Kidney (tissue), 14 donors: ENCODE results near the gene TMEM266. TPM values are rescaled to one million over a fixed set of nuclear protein-coding genes. Genes with fewer than 3 reads are reported as not detected.

Experiments
- DNase-seq, 5 donors: peaks; one replicate each; pipeline ENCODE4 v3.0.0-alpha.2; 2013 to 2020
- FAIRE-seq: peaks from 2 replicates; lab custom pipeline; 2012; peaks lifted over from hg19 to GRCh38; lab: Jason Lieb, UNC
- H3K27ac ChIP-seq, 2 donors: one replicate each; pipeline ENCODE4 v1.7.0; 2013; ENCODE audit warnings: low read depth in 2 of 2, low read length in 2 of 2, inconsistent platforms in 1 of 2
- H3K27me3 ChIP-seq: one replicate; pipeline ENCODE4 v1.7.1; 2013; ENCODE audit warnings: low read length, inconsistent platforms; ENCODE audit not compliant: control insufficient read depth, insufficient read depth
- H3K36me3 ChIP-seq, 3 donors: one replicate each; pipeline versions ENCODE4 v1.7.0 to v1.7.1; 2013; ENCODE audit warnings: low read length in 3 of 3, control low read depth in 1 of 3, inconsistent platforms in 1 of 3; ENCODE audit not compliant: insufficient read depth in 3 of 3, control insufficient read depth in 2 of 3
- H3K4me1 ChIP-seq, 3 donors: one replicate each; pipeline versions ENCODE4 v1.7.0 to v1.7.1; 2013; ENCODE audit warnings: low read length in 3 of 3, inconsistent platforms in 1 of 3, low read depth in 1 of 3; ENCODE audit not compliant: control insufficient read depth in 2 of 3, insufficient read depth in 2 of 3
- H3K4me3 ChIP-seq, 3 donors: one replicate each; pipeline versions ENCODE4 v1.7.0 to v1.8.1; 2013; ENCODE audit warnings: low read length in 3 of 3, control low read depth in 1 of 3, inconsistent platforms in 1 of 3
- H3K9ac ChIP-seq, 3 donors: one replicate each; pipeline versions ENCODE4 v1.7.0 to v1.7.1; 2013; ENCODE audit warnings: low read length in 3 of 3, control low read depth in 1 of 3, inconsistent platforms in 1 of 3
- H3K9me3 ChIP-seq, 3 donors: one replicate each; pipeline versions ENCODE4 v1.7.0 to v1.7.1; 2013; ENCODE audit warnings: low read length in 3 of 3, control low read depth in 1 of 3, inconsistent platforms in 1 of 3; ENCODE audit not compliant: control insufficient read depth in 2 of 3, insufficient read depth in 1 of 3
- CTCF ChIP-seq: IDR thresholded peaks from 3 replicates; pipeline ENCODE4 v1.5.1; 2012; ENCODE audit warnings: mild to moderate bottlenecking, moderate library complexity, borderline replicate concordance; ENCODE audit not compliant: insufficient read depth; ENCODE audit errors: extremely low read depth
- intact Hi-C: fragments of 100-400 bp; cut with DNase I; formaldehyde crosslinking; loops from one replicate; pipeline ENCODE4 v1.11.1; 2022
- polyA plus RNA-seq: library from polyadenylated mRNA; stranded (reverse); fragments of 350-450 nt; fragmentation: Illumina TruSeq; extraction: RNeasy Lipid Tissue Mini Kit (QIAGEN cat#74804); gene quantifications from one replicate; pipeline ENCODE4 v1.2.3, GENCODE V29; 2014; ENCODE audit warnings: low read depth, low replicate concordance; ENCODE audit not compliant: insufficient read depth
- total RNA-seq: library from RNA; stranded (reverse); fragmentation: NEBNext Ultra II Directional; extraction: Animal tissue kit (Norgen Biotek cat#: 25700); gene quantifications from one replicate; pipeline ENCODE4 v1.2.1, GENCODE V29; 2021
- donor health status: control.
- donor health status: control.
- donor health status: control.
- donor health status: control.
- donor health status: control.
- donor health status: DM: yes; HTN: yes; CAD: no.
- donor health status: Normal renal cell carcinoma (clear cell type).

The TMEM266 gene
- total and polyA plus RNA-seq, 2 donors from 2014 or later = 0.72 to 3.1 TPM

GRCh38 chr15:76251717-76252116 is 191.9 kb downstream of the TMEM266 start:
- intact Hi-C loops = no loop called here
- Histone ChIP-seq H3K9me3 (no peaks in the 10 kb centered on the region), H3K4me3 (no peak overlapping the region), H3K9ac (no peak overlapping the region), H3K36me3 (peaks cover 0 to 3% (median under 1%) of the 10 kb centered on the region in 3 donors), H3K27me3 (no peaks in the 10 kb centered on the region), H3K27ac (no peak overlapping the region), H3K4me1 (no peaks in the 10 kb centered on the region)
- no peak for FAIRE-seq
- DNase-seq = no peak
- no peak for TF ChIP-seq CTCF

GRCh38 chr15:76252249-76252648 is 192.5 kb downstream of the TMEM266 start:
- Histone ChIP-seq H3K9ac (no peak overlapping the region), H3K27ac (no peak overlapping the region), H3K36me3 (peaks cover 0 to 3% (median 2%) of the 10 kb centered on the region in 3 donors), H3K27me3 (no peaks in the 10 kb centered on the region), H3K4me1 (no peaks in the 10 kb centered on the region), H3K4me3 (no peak overlapping the region), H3K9me3 (no peaks in the 10 kb centered on the region)
- no peak for FAIRE-seq
- DNase-seq = no peak
- intact Hi-C loops = no loop called here
- no peak for TF ChIP-seq CTCF

- H3K27me3 ChIP-seq = no peaks in the 10 kb centered on the region
- no peak overlapping the region for H3K27ac ChIP-seq
- no peak for FAIRE-seq
- H3K4me1 ChIP-seq = no peaks in the 10 kb centered on the region
- no peak overlapping the region for H3K4me3 ChIP-seq
- no peak overlapping the region for H3K9ac ChIP-seq
- DNase-seq = no peak
- H3K9me3 ChIP-seq = no peaks in the 10 kb centered on the region
- H3K36me3 ChIP-seq = peaks cover 0 to 3% (median 2%) of the 10 kb centered on the region in 3 donors
- TF ChIP-seq CTCF = no peak
- intact Hi-C loops = no loop called here
Observed at GRCh38 chr15:76253691-76254473, 194.1 kb downstream of the TMEM266 start.

Other genes starting within 250 kb of the TMEM266 start
- 31.6 TPM for gene UBE2Q2, start 216.5 kb upstream of the TMEM266 start, total RNA-seq
- 18.1 TPM for gene UBE2Q2, start 216.5 kb upstream of the TMEM266 start, polyA plus RNA-seq
- gene FBXO22, start 156.1 kb upstream of the TMEM266 start, total RNA-seq = 28.7 TPM
- gene FBXO22, start 156.1 kb upstream of the TMEM266 start, polyA plus RNA-seq = 24.1 TPM
- gene NRG4, start 47.6 kb upstream of the TMEM266 start, total RNA-seq = 0.35 TPM
- gene NRG4, start 47.6 kb upstream of the TMEM266 start, polyA plus RNA-seq = 1.5 TPM